Measurements from ENCODE around the gene CDC42EP4.

GRCh38 chr17:73342541-73343167, 30.9 kb upstream of the CDC42EP4 start:
- TF ChIP-seq POLR2A (IDR thresholded peaks at IDR 0.05) (no peak), CTCF (IDR thresholded peaks at IDR 0.05) (peak in 1 of 6 experiments; percentile 27)
